ENCODE measurements around the gene ASB4.

ASB4 gene

GRCh38 chr7:95584769-95585425, 99.2 kb downstream of the ASB4 start:
- Histone ChIP-seq H3K27ac (ENCODE audit: low read depth, low read length, severe bottlenecking) (no peak overlapping the region), H3K36me3 (ENCODE audit: control insufficient read depth, insufficient read depth, low read length) (no peaks in the 10 kb centered on the region), H3K9me3 (ENCODE audit: control insufficient read depth, low read length) (no peaks in the 10 kb centered on the region), H3K4me3 (ENCODE audit: extremely low read depth, insufficient read depth, low read length, poor library complexity, severe bottlenecking) (no peak overlapping the region), H3K4me1 (ENCODE audit: control insufficient read depth, insufficient read depth, low read length, poor library complexity, severe bottlenecking) (no peaks in the 10 kb centered on the region)
- no CpG with 5 or more reads among the region's 1 CpG for WGBS, 2 experiments (ENCODE audit: insufficient coverage in 2 of 2)

- no peaks in the 10 kb centered on the region for H3K9me3 ChIP-seq (ENCODE audit: control insufficient read depth, low read length)
- 80 to 100% methylated on average over 2 to 3 of the region's 3 CpGs for WGBS, 2 experiments (ENCODE audit: insufficient coverage in 2 of 2)
- H3K4me3 ChIP-seq (ENCODE audit: extremely low read depth, insufficient read depth, low read length, poor library complexity, severe bottlenecking), result no peak overlapping the region
- H3K4me1 ChIP-seq (ENCODE audit: control insufficient read depth, insufficient read depth, low read length, poor library complexity, severe bottlenecking), result no peaks in the 10 kb centered on the region
- no peak overlapping the region for H3K27ac ChIP-seq (ENCODE audit: low read depth, low read length, severe bottlenecking)
- H3K36me3 ChIP-seq (ENCODE audit: control insufficient read depth, insufficient read depth, low read length), result no peaks in the 10 kb centered on the region
Measured at GRCh38 chr7:95585426-95585789, 99.7 kb downstream of the ASB4 start.

- WGBS, 2 experiments (ENCODE audit: insufficient coverage in 2 of 2), result 94 to 100% methylated on average over 2 of the region's 3 CpGs
- Histone ChIP-seq H3K36me3 (ENCODE audit: control insufficient read depth, insufficient read depth, low read length) (no peaks in the 10 kb centered on the region), H3K4me3 (ENCODE audit: extremely low read depth, insufficient read depth, low read length, poor library complexity, severe bottlenecking) (no peak overlapping the region), H3K27ac (ENCODE audit: low read depth, low read length, severe bottlenecking) (no peak overlapping the region), H3K4me1 (ENCODE audit: control insufficient read depth, insufficient read depth, low read length, poor library complexity, severe bottlenecking) (no peaks in the 10 kb centered on the region), H3K9me3 (ENCODE audit: control insufficient read depth, low read length) (no peaks in the 10 kb centered on the region)
Measured at GRCh38 chr7:95586951-95587301, 101.2 kb downstream of the ASB4 start.

- no peak overlapping the region for H3K4me3 ChIP-seq (ENCODE audit: extremely low read depth, insufficient read depth, low read length, poor library complexity, severe bottlenecking)
- no peaks in the 10 kb centered on the region for H3K36me3 ChIP-seq (ENCODE audit: control insufficient read depth, insufficient read depth, low read length)
Measured at GRCh38 chr7:95589031-95589430, 103.3 kb downstream of the ASB4 start.

GRCh38 chr7:95589766-95590165, 104.0 kb downstream of the ASB4 start:
- Histone ChIP-seq H3K9me3 (ENCODE audit: control insufficient read depth, low read length) (no peaks in the 10 kb centered on the region), H3K27ac (ENCODE audit: low read depth, low read length, severe bottlenecking) (no peak overlapping the region), H3K36me3 (ENCODE audit: control insufficient read depth, insufficient read depth, low read length) (no peaks in the 10 kb centered on the region), H3K4me3 (ENCODE audit: extremely low read depth, insufficient read depth, low read length, poor library complexity, severe bottlenecking) (no peak overlapping the region), H3K4me1 (ENCODE audit: control insufficient read depth, insufficient read depth, low read length, poor library complexity, severe bottlenecking) (no peaks in the 10 kb centered on the region)
- no CpG with 5 or more reads among the region's 1 CpG for WGBS, 2 experiments (ENCODE audit: insufficient coverage in 2 of 2)

More at GRCh38 chr7:95589031-95589430, 103.3 kb downstream of the ASB4 start:
- H3K27ac ChIP-seq (ENCODE audit: low read depth, low read length, severe bottlenecking), result no peak overlapping the region
- H3K4me1 ChIP-seq (ENCODE audit: control insufficient read depth, insufficient read depth, low read length, poor library complexity, severe bottlenecking), result no peaks in the 10 kb centered on the region
- H3K9me3 ChIP-seq (ENCODE audit: control insufficient read depth, low read length), result no peaks in the 10 kb centered on the region
